Measurements from ENCODE around the gene PTPRD. TPM values are rescaled to one million over a fixed set of nuclear protein-coding genes. Genes with fewer than 3 reads are reported as not detected.

The PTPRD gene
- total and polyA plus RNA-seq, 2 experiments from 2014 or later, result 11.5 to 58.0 TPM

DNA sequence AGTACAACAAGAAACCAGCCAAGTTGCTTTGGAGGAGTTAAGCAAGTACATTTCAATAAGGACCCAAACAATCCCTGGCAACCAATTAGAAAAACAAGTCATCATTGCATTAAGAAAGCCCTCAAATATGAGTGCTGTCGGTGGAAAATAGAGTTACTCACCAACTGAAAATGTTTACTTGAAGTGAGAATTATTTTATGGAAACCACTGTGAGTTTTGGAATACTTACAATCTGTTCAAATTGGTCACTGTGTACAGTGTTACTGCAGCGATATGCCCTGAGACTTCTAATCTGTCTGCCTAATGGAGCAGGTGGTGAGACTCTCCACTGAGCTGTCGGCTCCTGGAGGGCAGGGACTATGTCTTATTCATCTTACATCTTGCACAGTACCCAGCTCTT is 1740.0 kb downstream of the PTPRD start (continued):
- TF ChIP-seq, protein P1, sequence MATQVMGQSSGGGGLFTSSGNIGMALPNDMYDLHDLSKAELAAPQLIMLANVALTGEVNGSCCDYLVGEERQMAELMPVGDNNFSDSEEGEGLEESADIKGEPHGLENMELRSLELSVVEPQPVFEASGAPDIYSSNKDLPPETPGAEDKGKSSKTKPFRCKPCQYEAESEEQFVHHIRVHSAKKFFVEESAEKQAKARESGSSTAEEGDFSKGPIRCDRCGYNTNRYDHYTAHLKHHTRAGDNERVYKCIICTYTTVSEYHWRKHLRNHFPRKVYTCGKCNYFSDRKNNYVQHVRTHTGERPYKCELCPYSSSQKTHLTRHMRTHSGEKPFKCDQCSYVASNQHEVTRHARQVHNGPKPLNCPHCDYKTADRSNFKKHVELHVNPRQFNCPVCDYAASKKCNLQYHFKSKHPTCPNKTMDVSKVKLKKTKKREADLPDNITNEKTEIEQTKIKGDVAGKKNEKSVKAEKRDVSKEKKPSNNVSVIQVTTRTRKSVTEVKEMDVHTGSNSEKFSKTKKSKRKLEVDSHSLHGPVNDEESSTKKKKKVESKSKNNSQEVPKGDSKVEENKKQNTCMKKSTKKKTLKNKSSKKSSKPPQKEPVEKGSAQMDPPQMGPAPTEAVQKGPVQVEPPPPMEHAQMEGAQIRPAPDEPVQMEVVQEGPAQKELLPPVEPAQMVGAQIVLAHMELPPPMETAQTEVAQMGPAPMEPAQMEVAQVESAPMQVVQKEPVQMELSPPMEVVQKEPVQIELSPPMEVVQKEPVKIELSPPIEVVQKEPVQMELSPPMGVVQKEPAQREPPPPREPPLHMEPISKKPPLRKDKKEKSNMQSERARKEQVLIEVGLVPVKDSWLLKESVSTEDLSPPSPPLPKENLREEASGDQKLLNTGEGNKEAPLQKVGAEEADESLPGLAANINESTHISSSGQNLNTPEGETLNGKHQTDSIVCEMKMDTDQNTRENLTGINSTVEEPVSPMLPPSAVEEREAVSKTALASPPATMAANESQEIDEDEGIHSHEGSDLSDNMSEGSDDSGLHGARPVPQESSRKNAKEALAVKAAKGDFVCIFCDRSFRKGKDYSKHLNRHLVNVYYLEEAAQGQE (IDR thresholded peaks at IDR 0.05; ENCODE audit: unreplicated experiment), result no peak
- no peak for TF ChIP-seq NANOG (IDR thresholded peaks at IDR 0.05; ENCODE audit: borderline replicate concordance)
- no peak for TF ChIP-seq ZNF114 (CRISPR knock-in tag; IDR thresholded peaks at IDR 0.05)
- no peak for TF ChIP-seq EZH2phosphoT487 (IDR thresholded peaks at IDR 0.05; ENCODE audit: unreplicated experiment)

DNA sequence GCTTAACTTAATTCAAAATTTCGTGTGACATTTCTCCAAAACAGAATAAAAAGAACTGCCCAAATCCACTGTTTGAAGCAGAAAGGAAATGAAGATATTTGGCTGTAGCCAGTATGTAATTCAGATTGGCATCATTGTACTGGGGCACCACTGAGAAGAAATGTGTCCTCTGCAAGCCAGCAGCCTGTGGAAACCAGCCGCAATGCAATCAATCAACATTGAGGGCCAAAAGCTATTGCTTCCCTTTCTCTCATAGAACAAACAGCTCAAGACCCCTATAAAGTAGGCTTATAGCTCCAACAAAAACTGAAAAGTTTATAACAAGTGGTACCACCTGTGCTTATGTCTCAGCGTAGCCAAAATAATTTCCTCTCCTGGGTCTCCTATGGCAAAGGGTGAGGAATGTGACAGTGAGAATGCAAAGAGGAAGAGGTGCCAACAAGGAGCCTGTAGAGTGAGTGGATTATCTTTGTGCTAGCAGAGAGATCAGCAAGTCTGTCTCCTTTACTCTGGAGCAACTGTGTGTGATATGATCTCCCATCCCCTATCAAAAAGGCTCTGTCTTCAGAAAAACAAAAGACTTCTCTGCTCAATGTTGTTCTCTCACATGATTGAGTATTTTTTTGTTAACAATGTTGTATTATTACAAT is 1740.9 kb downstream of the PTPRD start:
- Histone ChIP-seq H3K4me2 (no peak overlapping the region), H3K27ac (ENCODE audit: low read depth) (no peak overlapping the region), H3K4me3 (no peak overlapping the region), H3K27me3 (ENCODE audit: insufficient read depth) (no peaks in the 10 kb centered on the region), H3K36me3 (ENCODE audit: insufficient read depth) (no peaks in the 10 kb centered on the region), H4K20me1 (replicated peaks; ENCODE audit: insufficient read depth) (no peaks in the 10 kb centered on the region), H3K9me2 (ENCODE audit: insufficient read depth) (no peaks in the 10 kb centered on the region), H2AFZ (no peak overlapping the region), H3K79me2 (replicated peaks; ENCODE audit: insufficient read depth) (no peaks in the 10 kb centered on the region), H3K4me1 (ENCODE audit: insufficient read depth) (0 out of 2 replicates have a peak, but pooled peaks cover 4% of the 10 kb centered on the region), H3F3A (replicated peaks; ENCODE audit: low read depth) (no peaks in the 10 kb centered on the region)
- Mint-ChIP-seq H3K4me1 (peaks cover 23% of the 10 kb centered on the region), H3K36me3 (ENCODE audit: low read depth) (no peaks in the 10 kb centered on the region), H3K9me3 (no peaks in the 10 kb centered on the region), H3K27me3 (ENCODE audit: insufficient read depth, low read depth, poor library complexity) (no peaks in the 10 kb centered on the region), H3K27ac (no peak overlapping the region), H3K4me3 (no peak overlapping the region)
- no peak; the same call in 2 of the 3 replicates for ATAC-seq
- TF ChIP-seq CREB1 (CRISPR knock-in tag; IDR thresholded peaks at IDR 0.05; ENCODE audit: low read depth), result no peak
- DNase-seq (ENCODE audit: low spot score), result no peak

DNA sequence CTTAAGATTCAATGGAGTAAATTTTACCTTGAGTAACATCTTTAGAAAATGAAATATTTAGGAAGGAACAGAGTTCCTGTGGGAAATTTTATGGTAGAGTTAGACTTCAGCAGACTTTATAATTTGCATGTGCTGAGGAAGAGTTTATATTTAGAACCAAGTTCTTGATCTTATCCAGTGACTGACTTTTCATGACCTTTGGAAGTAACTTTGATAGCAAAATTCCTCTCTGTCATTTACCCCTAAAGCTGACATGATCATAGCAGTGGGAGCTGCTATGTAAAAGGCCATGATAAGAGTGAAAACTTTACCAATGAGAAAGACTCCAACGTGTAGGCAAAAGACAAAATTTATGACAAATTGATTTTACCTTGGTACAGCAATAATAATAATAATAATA is 1741.4 kb downstream of the PTPRD start:
- no peak overlapping the region for H3K4me3 ChIP-seq
- no peak overlapping the region for H3K4me2 ChIP-seq
- H3K27ac Mint-ChIP-seq, result no peak overlapping the region
- H2AFZ ChIP-seq, result no peak overlapping the region
- H3K27me3 ChIP-seq (ENCODE audit: insufficient read depth), result no peaks in the 10 kb centered on the region
- no peaks in the 10 kb centered on the region for H3K27me3 Mint-ChIP-seq (ENCODE audit: insufficient read depth, low read depth, poor library complexity)
- H3K9me2 ChIP-seq (ENCODE audit: insufficient read depth), result no peaks in the 10 kb centered on the region
- H3K79me2 ChIP-seq (replicated peaks; ENCODE audit: insufficient read depth), result no peaks in the 10 kb centered on the region
- no peaks in the 10 kb centered on the region for H3K36me3 Mint-ChIP-seq (ENCODE audit: low read depth)
- H3K36me3 ChIP-seq (ENCODE audit: insufficient read depth), result no peaks in the 10 kb centered on the region
- no peaks in the 10 kb centered on the region for H3K9me3 Mint-ChIP-seq
- no peak overlapping the region for H3K27ac ChIP-seq (ENCODE audit: low read depth)
- ATAC-seq (no peak), DNase-seq (ENCODE audit: low spot score) (no peak)
- no peaks in the 10 kb centered on the region for H3F3A ChIP-seq (replicated peaks; ENCODE audit: low read depth)
- H4K20me1 ChIP-seq (replicated peaks; ENCODE audit: insufficient read depth), result no peaks in the 10 kb centered on the region
- peaks cover 19% of the 10 kb centered on the region for H3K4me1 Mint-ChIP-seq
- H3K4me3 Mint-ChIP-seq, result no peak overlapping the region
- H3K4me1 ChIP-seq (ENCODE audit: insufficient read depth), result no peaks in the 10 kb centered on the region
- TF ChIP-seq EZH2phosphoT487 (IDR thresholded peaks at IDR 0.05; ENCODE audit: unreplicated experiment) (no peak), POLR2AphosphoS5 (IDR thresholded peaks at IDR 0.05; ENCODE audit: low read depth) (no peak), EZH2 (IDR thresholded peaks at IDR 0.05; ENCODE audit: low read depth, unreplicated experiment) (no peak), CREB1 (CRISPR knock-in tag; IDR thresholded peaks at IDR 0.05; ENCODE audit: low read depth) (no peak), ZNF331 (CRISPR knock-in tag; IDR thresholded peaks at IDR 0.05; ENCODE audit: low read depth) (no peak), STAT1 (IDR thresholded peaks at IDR 0.05; ENCODE audit: unreplicated experiment) (no peak), ZNF114 (CRISPR knock-in tag; IDR thresholded peaks at IDR 0.05) (no peak)
- TF ChIP-seq, protein P2, sequence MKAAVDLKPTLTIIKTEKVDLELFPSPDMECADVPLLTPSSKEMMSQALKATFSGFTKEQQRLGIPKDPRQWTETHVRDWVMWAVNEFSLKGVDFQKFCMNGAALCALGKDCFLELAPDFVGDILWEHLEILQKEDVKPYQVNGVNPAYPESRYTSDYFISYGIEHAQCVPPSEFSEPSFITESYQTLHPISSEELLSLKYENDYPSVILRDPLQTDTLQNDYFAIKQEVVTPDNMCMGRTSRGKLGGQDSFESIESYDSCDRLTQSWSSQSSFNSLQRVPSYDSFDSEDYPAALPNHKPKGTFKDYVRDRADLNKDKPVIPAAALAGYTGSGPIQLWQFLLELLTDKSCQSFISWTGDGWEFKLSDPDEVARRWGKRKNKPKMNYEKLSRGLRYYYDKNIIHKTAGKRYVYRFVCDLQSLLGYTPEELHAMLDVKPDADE (IDR thresholded peaks at IDR 0.05), result no peak
